Thyroid gland (tissue), 4 donors: Measurements from ENCODE around the gene RHBDL1. TPM values are rescaled to one million over a fixed set of nuclear protein-coding genes. Genes with fewer than 3 reads are reported as not detected.
A peak's percentile ranks its signal among the peaks of the same experiment; 100 is the strongest.

Experiments used
- DNase-seq, 2 donors: peaks; one replicate each; pipeline ENCODE4 v3.0.0-alpha.2; 2019
- H3K27ac ChIP-seq, 3 donors: fragments of 200-600 bp; sonication (generic); 1 replicate in 2 of 3; 2 replicates in 1 of 3; pipeline ENCODE4 v1.5.1; 2016 to 2019; ENCODE audit warnings: mild to moderate bottlenecking in 1 of 3, moderate library complexity in 1 of 3
- H3K27me3 ChIP-seq: fragments of 200-600 bp; sonication (generic); one replicate; pipeline ENCODE4 v1.5.1; 2019
- H3K36me3 ChIP-seq, 2 donors: fragments of 200-600 bp; sonication (generic); one replicate each; pipeline ENCODE4 v1.5.1; 2016 to 2019
- H3K4me1 ChIP-seq, 2 donors: fragments of 200-600 bp; sonication (generic); one replicate each; pipeline ENCODE4 v1.5.1; 2017 to 2019
- H3K4me3 ChIP-seq, 3 donors: fragments of 200-600 bp; sonication (generic); replicated peaks in 1 of 3; 1 replicate in 2 of 3; 2 replicates in 1 of 3; pipeline ENCODE4 v1.5.1; 2016; ENCODE audit warnings: mild to moderate bottlenecking in 1 of 3
- H3K9me3 ChIP-seq: fragments of 200-600 bp; sonication (generic); one replicate; pipeline ENCODE4 v1.5.1; 2017
- POLR2A ChIP-seq, 2 donors: fragments of 450-650 bp; IDR thresholded peaks; one replicate each; pipeline ENCODE4 v1.6.1; 2017; ENCODE audit warnings: antibody characterized with exemption in 2 of 2, mild to moderate bottlenecking in 2 of 2, moderate library complexity in 1 of 2
- WGBS, 2 donors: methylation state at CpG; one replicate each; pipeline ENCODE4 v1.1.5; 2017; 5-methylcytosine and 5-hydroxymethylcytosine counted together
- intact Hi-C: fragments of 100-400 bp; cut with DNase I; formaldehyde crosslinking; loops from one replicate; pipeline ENCODE4 v1.15.1; 2023
- total RNA-seq, 4 donors: library from RNA; depleted of rRNA; stranded (reverse); fragments of >200 nt; gene quantifications; one replicate each; pipeline ENCODE4 v1.2.3, GENCODE V29; 2016
- TF ChIP-seq, protein P1 (sequence below), 6 experiments: fragments of 200-600 bp in 3 of 6; fragments of 450-650 bp in 3 of 6; sonication (generic) in 3 of 6; IDR thresholded peaks; one replicate each; pipeline ENCODE4 v1.5.1; 2016 to 2019; ENCODE audit warnings: antibody characterized with exemption in 6 of 6, mild to moderate bottlenecking in 2 of 6, inconsistent platforms in 1 of 6, moderate library complexity in 1 of 6

Gene RHBDL1
- total RNA-seq, 4 donors from 2014 or later, result 0.27 to 0.63 (median 0.56) TPM; not detected in 1

- DNase-seq, result no peak
- Histone ChIP-seq H3K4me3 (no peak overlapping the region), H3K4me1 (peaks cover 30 to 49% of the 10 kb centered on the region in 2 donors), H3K9me3 (no peaks in the 10 kb centered on the region), H3K27ac (no peak overlapping the region), H3K36me3 (peaks cover 18 to 20% of the 10 kb centered on the region in 2 donors), H3K27me3 (no peaks in the 10 kb centered on the region)
- TF ChIP-seq, protein P1, sequence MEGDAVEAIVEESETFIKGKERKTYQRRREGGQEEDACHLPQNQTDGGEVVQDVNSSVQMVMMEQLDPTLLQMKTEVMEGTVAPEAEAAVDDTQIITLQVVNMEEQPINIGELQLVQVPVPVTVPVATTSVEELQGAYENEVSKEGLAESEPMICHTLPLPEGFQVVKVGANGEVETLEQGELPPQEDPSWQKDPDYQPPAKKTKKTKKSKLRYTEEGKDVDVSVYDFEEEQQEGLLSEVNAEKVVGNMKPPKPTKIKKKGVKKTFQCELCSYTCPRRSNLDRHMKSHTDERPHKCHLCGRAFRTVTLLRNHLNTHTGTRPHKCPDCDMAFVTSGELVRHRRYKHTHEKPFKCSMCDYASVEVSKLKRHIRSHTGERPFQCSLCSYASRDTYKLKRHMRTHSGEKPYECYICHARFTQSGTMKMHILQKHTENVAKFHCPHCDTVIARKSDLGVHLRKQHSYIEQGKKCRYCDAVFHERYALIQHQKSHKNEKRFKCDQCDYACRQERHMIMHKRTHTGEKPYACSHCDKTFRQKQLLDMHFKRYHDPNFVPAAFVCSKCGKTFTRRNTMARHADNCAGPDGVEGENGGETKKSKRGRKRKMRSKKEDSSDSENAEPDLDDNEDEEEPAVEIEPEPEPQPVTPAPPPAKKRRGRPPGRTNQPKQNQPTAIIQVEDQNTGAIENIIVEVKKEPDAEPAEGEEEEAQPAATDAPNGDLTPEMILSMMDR (IDR thresholded peaks at IDR 0.05), result no peak
- TF ChIP-seq POLR2A (IDR thresholded peaks at IDR 0.05), result no peak
- WGBS, 2 donors, result 89 to 95% methylated on average over 21 to 34 of the region's 36 CpGs
- intact Hi-C loops, result no loop called here
These were observed 7.3 kb downstream of the RHBDL1 start for GRCh38 chr16:682493-683395.

DNA sequence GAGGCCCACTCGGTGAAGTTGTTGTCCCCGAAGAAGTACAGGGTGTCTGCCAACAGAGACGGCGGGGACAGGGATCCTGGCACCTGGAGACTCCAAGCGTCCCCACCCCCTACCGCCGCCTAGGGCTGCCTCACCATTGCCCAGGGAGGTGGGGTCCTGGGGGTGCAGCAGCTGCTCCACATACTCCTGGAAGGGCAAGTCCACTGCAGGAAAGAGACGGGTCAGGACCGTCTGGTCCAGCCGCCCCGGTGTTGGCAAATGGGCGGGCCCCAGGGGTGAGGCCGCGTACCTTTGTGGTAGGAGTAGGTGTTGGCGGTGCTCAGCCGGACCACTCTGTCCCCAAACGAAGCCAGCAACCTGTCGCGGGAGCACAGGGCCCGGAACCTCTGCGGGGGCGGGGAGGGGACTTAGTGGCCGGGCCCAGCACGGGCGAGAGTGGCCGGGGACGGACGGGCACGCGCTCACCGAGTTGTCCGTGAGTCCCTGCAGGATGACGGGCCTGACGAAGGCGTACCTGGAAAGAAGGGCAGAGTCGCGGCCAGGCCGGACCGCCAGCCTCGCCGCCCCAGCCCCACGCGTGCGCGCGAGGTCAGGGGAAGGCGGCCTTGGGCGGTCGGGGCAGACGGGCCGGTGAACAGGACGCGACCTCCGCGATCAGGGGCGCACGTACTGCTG lies 8.1 kb downstream of the RHBDL1 start:
- intact Hi-C loops, result no loop called here
- no peak for TF ChIP-seq POLR2A (IDR thresholded peaks at IDR 0.05)
- TF ChIP-seq, protein P1 (IDR thresholded peaks at IDR 0.05), result no peak
- H3K27me3 ChIP-seq, result no peaks in the 10 kb centered on the region
- H3K4me3 ChIP-seq, result peak overlapping the region in 1 of 3 donors; percentile 86
- peaks cover 30 to 49% of the 10 kb centered on the region in 2 donors for H3K4me1 ChIP-seq
- peaks cover 18 to 20% of the 10 kb centered on the region in 2 donors for H3K36me3 ChIP-seq
- DNase-seq, result no peak
- 28 to 44% methylated on average over 5 to 27 of the region's 57 CpGs for WGBS, 2 donors
- peak overlapping the region in 1 of 3 donors; percentile 6 for H3K27ac ChIP-seq
- H3K9me3 ChIP-seq, result no peaks in the 10 kb centered on the region

DNA sequence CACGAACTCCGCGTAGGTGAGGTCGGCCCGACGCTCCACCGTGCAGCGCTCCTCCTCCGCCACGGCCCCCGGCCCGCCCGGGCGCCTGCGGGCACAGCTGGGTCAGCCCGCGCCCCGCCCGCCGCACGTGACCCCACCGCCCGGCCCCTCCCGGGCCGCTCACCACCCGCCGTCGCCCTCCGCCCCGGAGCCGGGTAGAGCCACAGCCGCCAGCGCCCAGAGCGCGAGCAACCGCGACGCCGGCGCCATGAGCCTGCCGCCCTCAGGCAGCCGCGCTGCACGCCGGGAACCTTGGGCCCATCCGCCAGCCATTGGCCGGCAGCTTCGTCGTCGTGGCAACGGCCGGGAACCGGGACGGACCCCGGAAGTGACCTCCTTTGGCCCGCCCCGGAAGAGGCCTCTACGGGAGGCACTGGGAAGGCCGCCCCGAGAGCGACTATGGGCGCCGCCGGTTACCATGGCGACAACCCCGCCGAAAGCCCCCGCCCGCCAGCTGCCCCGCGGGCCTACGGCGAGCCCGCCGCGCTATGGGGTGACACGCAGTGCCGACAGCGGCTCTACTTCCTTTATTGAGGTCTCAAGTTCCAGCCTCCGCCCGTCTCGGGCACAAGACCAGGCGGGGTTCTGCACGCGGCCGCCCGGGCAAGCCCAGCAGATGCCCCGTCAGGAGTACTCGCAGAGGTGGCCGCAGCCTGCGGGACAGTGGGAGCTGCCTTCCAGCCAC lies 8.8 kb downstream of the RHBDL1 start, which contains the start of gene JMJD8:
Gene JMJD8, minus strand, starts transcription at position 264 of the 724 bp plus-strand sequence. Its CDS starts 15 bp downstream, at position 249.
- Histone ChIP-seq H3K27ac (peak within 1 kb of the TSS; percentile 58 to 72 (median 66)), H3K4me1 (peaks cover 28 to 52% of the 10 kb centered on the region in 2 donors), H3K9me3 (no peaks in the 10 kb centered on the region), H3K27me3 (no peaks in the 10 kb centered on the region), H3K36me3 (peaks cover 18 to 20% of the 10 kb centered on the region in 2 donors), H3K4me3 (peak within 1 kb of the TSS in 2 of 3 donors; percentile 42 to 86)
- TF ChIP-seq, protein P1 (IDR thresholded peaks at IDR 0.05), result no peak
- peak in 1 of 2 donors; percentile 73 for TF ChIP-seq POLR2A (IDR thresholded peaks at IDR 0.05)
- WGBS, 2 donors, result 15% methylated on average over 22 of the region's 91 CpGs; no CpG with 5 or more reads in 1 of the 2 donors
- DNase-seq, result peak; percentile 98
- intact Hi-C loops, result no loop called here

GRCh38 chr16:684961-685696 lies 9.7 kb downstream of the RHBDL1 start:
- Histone ChIP-seq H3K4me1 (peaks cover 33 to 54% of the 10 kb centered on the region in 2 donors), H3K36me3 (peaks cover 18 to 20% of the 10 kb centered on the region in 2 donors), H3K27ac (peak overlapping the region in 1 of 3 donors; percentile 66), H3K27me3 (no peaks in the 10 kb centered on the region), H3K9me3 (no peaks in the 10 kb centered on the region), H3K4me3 (peak overlapping the region in 1 of 3 donors; percentile 86)
- TF ChIP-seq, protein P1 (IDR thresholded peaks at IDR 0.05), result no peak
- no peak for TF ChIP-seq POLR2A (IDR thresholded peaks at IDR 0.05)
- intact Hi-C loops, result no loop called here
- 95% methylated on average over 45 to 61 of the region's 61 CpGs for WGBS, 2 donors
- DNase-seq, result no peak
